ENCODE measurements around the gene SLC5A4. TPM values are rescaled to one million over a fixed set of nuclear protein-coding genes. Genes with fewer than 3 reads are reported as not detected.

The SLC5A4 gene
- total RNA-seq, 2 donors from 2014 or later: not detected

DNA sequence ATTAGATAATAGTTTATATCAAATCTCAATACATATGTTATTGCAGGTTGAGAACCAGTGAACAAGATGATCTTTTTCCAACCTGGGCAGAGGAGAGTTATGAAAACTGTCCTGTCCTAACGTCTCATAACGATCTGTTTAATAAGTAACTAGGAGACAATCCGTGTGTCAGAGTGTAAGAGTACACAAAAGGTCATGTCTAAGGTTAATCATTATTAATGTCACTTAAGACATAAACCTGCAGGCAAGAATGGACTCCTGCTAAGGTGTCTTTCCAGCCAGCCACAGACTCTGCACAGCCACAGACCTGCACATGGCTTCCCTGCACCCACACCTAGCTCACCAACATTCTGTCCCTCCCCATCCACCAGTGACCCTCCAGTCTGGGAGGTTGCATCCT lies 10.1 kb downstream of the SLC5A4 start:
- Mint-ChIP-seq H3K36me3 (no peaks in the 10 kb centered on the region), H3K9me3 (no peaks in the 10 kb centered on the region), H3K27ac (no peak overlapping the region)
- ATAC-seq: no peak
- no peak for DNase-seq (ENCODE audit: low spot score in 2 of 2)

DNA sequence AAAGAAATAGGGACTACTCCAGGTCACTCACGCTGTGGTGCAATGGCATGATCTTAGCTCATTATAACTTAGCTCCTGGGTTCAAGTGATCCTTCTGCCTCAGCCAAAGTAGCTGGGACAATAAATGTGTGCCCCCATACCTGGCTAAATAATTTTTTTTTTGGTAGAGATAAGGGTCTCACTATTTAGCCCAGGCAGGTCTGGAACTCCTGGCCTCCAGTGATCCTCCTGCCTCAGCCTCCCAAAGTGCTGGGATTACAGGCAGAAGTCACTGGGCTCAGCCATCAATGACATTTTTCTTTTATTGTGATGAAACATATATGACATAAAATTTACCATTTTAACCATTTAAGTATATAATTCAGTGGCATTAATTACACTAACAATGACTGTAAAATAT lies 10.6 kb downstream of the SLC5A4 start:
- Mint-ChIP-seq H3K36me3 (no peaks in the 10 kb centered on the region), H3K27ac (no peak overlapping the region), H3K9me3 (no peaks in the 10 kb centered on the region)
- ATAC-seq: no peak
- DNase-seq (ENCODE audit: low spot score in 2 of 2): no peak

DNA sequence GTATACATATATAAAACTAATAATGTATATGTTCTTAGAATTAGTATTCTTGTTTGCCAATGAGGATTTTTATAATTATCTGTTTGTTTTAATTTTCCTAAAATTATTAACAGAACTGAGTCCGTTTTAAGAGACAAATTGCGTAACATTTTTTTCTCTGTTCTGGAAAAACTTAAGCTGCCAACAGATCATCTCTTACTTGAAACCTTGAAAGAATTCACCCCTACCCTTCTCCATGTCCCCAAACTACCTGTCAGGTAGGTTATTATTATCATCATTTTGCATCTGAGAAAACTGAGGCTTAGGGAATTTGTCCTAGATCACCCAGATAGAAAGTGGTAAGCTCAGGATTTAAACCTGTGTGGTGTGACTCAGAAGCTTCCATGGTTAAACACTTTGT lies 14.7 kb downstream of the SLC5A4 start:
- no peak for ATAC-seq

DNA sequence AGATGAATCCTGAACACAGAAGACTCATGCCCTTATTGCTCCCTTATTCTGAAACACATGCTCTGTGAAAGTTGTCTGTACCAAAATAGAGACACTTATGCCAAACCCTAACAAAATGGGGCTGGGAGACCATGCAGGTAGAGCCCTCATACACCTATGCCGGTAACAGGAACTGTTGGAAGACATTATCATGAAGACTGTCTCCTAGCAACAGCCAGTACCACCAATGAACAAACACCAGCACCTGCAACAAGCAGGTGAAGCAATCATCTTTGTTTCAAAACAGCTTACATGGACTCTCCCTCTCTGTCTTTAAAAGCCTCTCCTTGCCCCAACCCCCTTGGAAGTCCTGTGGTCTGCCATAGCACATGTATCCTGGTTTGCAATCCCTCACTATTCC lies 17.2 kb downstream of the SLC5A4 start:
- no peaks in the 10 kb centered on the region for H3K36me3 Mint-ChIP-seq
- DNase-seq (ENCODE audit: low spot score in 2 of 2) (no peak), ATAC-seq (no peak)
- no peaks in the 10 kb centered on the region for H3K9me3 Mint-ChIP-seq
- H3K27ac Mint-ChIP-seq: no peak overlapping the region

More for the DNA sequence above, 14.7 kb downstream of the SLC5A4 start:
- Mint-ChIP-seq H3K9me3 (no peaks in the 10 kb centered on the region), H3K36me3 (no peaks in the 10 kb centered on the region), H3K27ac (no peak overlapping the region)
- DNase-seq (ENCODE audit: low spot score in 2 of 2): no peak

DNA sequence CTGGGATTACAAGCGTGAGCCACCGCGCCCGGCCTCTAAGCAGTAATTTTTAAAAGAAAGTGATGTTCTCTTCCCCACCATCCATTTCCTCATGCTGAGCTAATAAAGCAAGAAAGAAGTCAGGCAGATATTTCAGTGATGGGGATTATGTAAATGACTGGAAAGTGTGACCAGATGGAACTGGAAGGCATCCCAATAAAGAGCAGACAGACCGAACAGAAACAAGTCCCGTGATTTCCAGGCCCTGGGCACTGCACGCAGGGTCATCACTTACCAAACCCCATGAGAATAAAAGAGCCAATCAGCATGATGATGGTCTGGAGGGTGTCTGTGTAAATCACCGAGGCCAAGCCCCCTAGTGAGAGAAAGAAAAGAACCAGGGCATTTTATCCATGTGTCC lies 18.2 kb downstream of the SLC5A4 start:
- no peaks in the 10 kb centered on the region for H3K9me3 Mint-ChIP-seq
- no peaks in the 10 kb centered on the region for H3K36me3 Mint-ChIP-seq
- no peak for ATAC-seq
- no peak overlapping the region for H3K27ac Mint-ChIP-seq
- DNase-seq (ENCODE audit: low spot score in 2 of 2): no peak

DNA sequence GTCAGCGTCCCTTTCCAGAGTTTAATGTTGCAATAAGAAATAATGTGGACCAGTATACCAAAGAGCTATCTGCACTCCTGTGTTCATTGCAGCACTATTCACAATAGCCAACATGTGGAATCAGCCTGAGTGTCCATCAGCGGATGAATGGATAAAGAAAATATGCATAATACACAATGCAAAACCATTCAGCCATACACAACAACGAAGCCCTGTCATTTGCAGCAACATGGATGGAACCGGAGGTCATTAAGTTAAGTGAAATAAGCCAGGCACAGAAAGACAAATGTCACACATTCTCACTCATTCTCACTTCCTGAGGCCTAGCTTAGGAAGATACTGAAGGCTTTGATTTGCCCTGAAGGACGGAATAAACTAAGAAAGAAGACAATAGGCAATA lies 22.1 kb downstream of the SLC5A4 start:
- H3K9me3 Mint-ChIP-seq: no peaks in the 10 kb centered on the region
- DNase-seq (ENCODE audit: low spot score in 2 of 2) (no peak), ATAC-seq (no peak)
- no peak overlapping the region for H3K27ac Mint-ChIP-seq
- no peaks in the 10 kb centered on the region for H3K36me3 Mint-ChIP-seq

DNA sequence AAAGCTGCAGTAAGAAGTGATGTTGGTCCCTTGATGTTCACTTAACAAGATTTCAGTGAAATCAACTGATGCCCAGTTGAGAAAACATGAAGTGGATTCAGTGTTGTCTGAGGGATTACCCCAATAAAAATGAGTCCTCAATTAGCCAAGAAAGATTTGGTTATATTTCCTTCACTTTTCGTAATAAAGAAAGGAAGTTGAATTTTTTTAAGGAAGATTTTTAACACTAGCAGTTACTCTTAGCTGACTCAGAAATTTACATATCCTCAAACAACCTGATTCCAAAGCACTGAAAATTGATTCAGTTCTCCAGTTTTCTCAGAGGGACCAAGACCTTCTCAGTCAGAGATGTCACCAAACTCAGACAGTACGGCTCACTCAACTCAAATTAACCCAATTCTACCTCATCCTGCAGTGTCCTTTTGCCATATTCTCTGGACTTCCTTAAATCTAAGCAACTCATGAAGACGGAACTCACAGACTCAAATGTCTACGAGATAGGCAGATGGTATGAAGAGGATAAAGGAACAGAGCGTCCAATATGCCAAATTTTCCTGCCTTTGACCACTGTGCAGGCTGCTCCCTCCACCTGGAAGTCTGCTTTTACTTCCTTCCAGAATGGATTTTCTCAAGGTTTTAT lies 22.8 kb downstream of the SLC5A4 start:
- ATAC-seq: no peak
- no peak for DNase-seq (ENCODE audit: low spot score in 2 of 2)
- H3K9me3 Mint-ChIP-seq: no peaks in the 10 kb centered on the region
- H3K27ac Mint-ChIP-seq: no peak overlapping the region
- H3K36me3 Mint-ChIP-seq: no peaks in the 10 kb centered on the region

DNA sequence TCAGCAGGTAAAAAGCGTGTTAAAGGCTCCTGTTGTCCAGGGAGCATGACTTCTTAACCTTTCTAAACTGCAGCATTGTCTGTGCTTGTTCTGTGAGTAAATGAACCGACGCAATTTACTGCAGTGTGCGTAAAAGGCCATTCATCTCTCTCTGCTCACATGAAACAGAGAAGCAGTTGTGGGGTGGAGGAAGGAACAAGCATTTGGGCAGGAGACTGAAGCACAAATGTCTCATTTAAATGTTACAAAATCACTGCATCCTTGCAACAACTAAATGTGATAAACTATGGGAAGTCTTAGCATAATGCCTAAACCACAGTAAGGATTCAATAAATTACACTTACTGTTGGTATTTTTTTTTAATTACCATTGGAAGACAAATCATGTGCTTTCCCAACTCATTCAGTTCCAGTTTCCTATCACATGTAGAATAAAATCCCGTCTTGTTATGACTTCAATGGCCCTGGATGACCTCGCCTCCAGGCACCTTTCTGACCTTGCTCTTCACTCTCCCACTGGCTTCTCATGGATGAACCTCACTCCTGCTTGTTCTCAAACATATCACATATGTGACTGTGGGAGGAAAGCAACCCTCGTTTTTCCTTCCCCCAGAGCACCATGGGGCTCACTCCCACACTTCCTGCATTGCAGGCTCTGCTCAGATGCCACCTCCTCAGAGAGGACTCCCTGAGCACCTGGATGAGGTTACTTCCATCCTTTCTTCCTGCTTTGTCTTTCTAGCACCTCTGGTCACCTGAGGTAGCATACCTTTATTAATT lies 28.6 kb downstream of the SLC5A4 start:
- DNase-seq (ENCODE audit: low spot score in 2 of 2) (no peak), ATAC-seq (no peak)
- H3K36me3 Mint-ChIP-seq: no peaks in the 10 kb centered on the region
- no peaks in the 10 kb centered on the region for H3K9me3 Mint-ChIP-seq
- H3K27ac Mint-ChIP-seq: no peak overlapping the region

DNA sequence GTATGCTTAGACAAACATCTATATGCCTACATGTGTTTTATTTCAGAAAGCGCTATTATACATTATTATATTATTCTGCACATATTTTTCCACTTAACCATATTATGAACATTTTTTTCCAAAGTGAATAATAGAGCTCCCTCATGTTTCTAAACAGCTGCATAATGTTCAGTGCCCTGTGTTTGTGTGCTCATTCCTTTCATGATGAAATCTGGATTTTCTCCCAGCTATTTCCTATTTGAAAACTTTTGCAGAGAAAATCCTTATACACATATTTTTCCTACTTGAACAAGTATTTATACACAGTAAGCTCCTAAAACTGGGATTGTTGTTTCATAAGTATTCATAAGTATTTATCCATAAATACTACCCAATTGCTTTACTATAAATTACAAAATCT lies 32.2 kb downstream of the SLC5A4 start:
- DNase-seq (ENCODE audit: low spot score in 2 of 2) (no peak), ATAC-seq (no peak)
- Mint-ChIP-seq H3K27ac (no peak overlapping the region), H3K9me3 (no peaks in the 10 kb centered on the region), H3K36me3 (no peaks in the 10 kb centered on the region)

DNA sequence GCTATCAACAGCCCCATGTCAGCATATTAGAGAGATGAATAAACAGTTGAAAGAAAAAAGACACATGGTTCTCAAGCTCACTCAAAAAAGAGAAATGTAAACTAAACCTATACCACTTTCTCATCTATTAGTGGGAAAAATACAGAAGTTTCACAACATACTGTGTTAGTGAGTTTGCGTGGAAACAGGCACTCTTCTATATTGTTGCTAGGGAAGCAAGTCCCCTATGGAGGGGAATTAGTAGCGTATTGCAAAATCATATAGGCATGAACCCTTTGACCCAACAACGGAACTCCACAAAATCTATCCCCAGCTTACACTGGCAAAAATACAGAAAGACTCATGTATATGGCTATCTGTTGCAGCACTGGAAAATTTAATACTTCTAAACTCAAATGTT lies 36.1 kb downstream of the SLC5A4 start:
- H3K9me3 Mint-ChIP-seq: no peaks in the 10 kb centered on the region
- DNase-seq (ENCODE audit: low spot score in 2 of 2) (no peak), ATAC-seq (no peak)
- no peak overlapping the region for H3K27ac Mint-ChIP-seq
- no peaks in the 10 kb centered on the region for H3K36me3 Mint-ChIP-seq

DNA sequence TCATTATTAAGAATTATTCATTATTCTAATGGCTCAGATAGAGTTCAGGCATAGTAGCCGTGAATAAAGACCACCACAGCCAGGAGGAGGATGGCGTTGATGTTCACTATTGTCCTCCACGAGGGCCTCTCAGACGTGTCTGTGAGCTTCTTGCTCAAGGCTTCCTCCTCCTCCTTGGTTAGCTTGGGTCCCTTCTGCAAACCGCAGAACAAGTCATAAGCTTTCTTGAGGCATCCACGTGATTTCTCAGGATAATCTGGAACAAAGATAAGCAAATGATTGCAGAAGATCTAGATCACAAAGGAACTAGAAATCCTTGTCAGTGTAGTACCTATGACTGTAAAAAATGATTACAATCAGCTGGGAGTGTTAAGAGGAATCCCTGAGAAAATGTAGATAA lies 36.7 kb downstream of the SLC5A4 start:
- DNase-seq (ENCODE audit: low spot score in 2 of 2): no peak
- Mint-ChIP-seq H3K9me3 (no peaks in the 10 kb centered on the region), H3K36me3 (no peaks in the 10 kb centered on the region), H3K27ac (no peak overlapping the region)
- ATAC-seq: no peak

DNA sequence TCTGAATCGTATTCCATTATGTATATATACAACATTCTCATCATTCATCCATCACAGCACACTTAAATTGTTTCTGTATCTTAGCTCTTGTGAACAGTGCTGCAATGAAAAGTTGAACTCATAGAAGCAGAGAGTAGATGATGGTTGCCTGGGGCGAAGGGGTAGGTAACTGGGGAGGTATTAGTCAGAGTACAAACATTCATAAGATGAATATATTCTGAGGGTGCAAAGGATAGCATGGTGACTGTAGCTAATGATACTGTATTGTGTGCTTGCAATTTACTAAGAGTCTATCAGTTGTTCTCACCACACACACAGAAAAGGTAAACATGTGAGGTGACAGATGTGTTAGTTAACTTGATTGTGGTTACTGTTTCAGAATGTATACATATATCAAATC lies 37.7 kb downstream of the SLC5A4 start:
- no peaks in the 10 kb centered on the region for H3K36me3 Mint-ChIP-seq
- no peak overlapping the region for H3K27ac Mint-ChIP-seq
- no peaks in the 10 kb centered on the region for H3K9me3 Mint-ChIP-seq
- no peak for DNase-seq (ENCODE audit: low spot score in 2 of 2)
- no peak for ATAC-seq

DNA sequence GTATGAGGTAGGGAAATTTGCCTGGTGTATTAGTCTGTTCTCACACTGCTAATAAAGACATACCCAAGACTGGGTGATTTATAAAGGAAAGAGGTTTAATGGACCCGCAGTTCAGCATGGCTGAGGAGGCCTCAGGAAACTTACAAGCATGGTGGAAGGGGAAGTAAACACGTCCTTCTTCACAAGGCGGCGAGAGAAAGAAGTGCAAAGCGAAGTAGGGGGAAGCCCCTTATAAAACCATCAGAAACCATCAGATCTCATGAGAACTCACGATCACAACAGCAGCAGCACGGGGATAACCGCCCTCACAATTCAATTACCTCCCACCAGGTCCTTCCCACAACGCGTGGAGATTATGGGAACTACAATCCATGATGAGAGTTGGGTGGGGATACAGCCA lies 38.2 kb downstream of the SLC5A4 start:
- no peak for DNase-seq (ENCODE audit: low spot score in 2 of 2)
- Mint-ChIP-seq H3K36me3 (no peaks in the 10 kb centered on the region), H3K9me3 (no peaks in the 10 kb centered on the region), H3K27ac (no peak overlapping the region)
- ATAC-seq: no peak

DNA sequence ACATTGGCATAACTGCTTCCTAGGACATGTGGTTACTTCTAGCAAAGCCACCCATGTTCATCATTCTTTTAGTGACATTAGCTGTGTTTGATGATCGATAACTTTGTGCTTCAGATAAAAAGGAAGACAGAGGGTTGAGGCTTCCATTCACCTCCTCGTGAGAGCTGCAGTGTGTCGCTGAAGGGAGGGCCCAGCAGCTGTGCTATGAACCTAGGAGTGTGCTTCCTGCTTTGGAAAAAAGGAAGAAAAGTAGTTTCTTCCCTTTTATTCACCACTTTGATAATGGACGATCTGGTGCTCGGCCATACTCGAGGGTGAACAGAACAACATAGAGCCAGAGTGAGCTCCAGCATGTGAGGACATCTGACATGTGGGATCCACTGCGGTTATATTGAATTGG lies 44.1 kb downstream of the SLC5A4 start:
- H3K9me3 Mint-ChIP-seq: no peaks in the 10 kb centered on the region
- no peaks in the 10 kb centered on the region for H3K36me3 Mint-ChIP-seq
- DNase-seq (ENCODE audit: low spot score in 2 of 2) (no peak), ATAC-seq (no peak)
- H3K27ac Mint-ChIP-seq: no peak overlapping the region

DNA sequence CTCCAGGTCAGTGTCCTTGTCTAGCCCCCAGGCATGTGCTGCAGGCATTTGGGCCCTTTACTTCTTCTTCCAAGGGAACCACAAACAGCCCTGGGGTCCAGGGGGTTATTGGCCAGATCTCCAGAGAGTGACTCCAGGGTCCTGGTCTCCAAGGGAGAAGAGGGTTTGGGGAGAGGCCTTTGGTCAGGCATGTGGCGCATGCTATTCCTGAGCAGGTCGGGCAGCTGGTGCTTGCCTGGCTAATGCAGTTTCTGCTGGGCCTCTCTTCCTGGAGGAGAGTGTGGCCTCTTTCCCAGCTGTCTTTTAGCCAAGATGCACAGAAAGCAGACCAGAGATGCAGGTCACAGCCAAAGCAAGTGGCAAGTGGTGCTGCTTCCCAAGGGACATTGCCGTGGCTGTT lies 46.5 kb downstream of the SLC5A4 start:
- no peaks in the 10 kb centered on the region for H3K9me3 Mint-ChIP-seq
- DNase-seq (ENCODE audit: low spot score in 2 of 2): no peak
- H3K27ac Mint-ChIP-seq: no peak overlapping the region
- no peaks in the 10 kb centered on the region for H3K36me3 Mint-ChIP-seq
- no peak for ATAC-seq

DNA sequence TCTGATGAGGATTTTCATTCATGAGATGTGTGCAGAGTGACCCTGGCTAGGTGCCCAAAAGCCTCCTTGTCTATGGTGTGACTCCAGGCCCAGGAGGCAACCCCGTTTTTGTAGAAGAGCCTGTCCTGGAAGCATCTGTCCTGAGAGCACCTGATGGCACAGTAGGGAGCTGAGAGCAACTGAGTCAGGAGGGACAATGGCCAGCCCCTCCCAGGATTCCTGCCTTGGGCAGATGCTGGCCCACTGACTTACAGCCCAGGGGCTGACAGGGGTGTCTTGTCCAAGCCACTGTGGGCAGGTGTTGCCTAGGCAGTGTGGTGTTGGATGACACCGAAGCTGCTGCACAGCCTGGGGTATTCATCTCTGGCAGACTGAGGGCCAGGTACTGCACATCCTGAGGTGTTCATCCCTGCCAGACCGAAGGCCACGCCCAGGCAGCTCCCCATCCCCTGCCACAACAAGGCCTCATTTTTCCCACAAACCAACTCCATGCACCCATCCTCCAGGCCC lies 47.1 kb downstream of the SLC5A4 start:
- Mint-ChIP-seq H3K27ac (no peak overlapping the region), H3K36me3 (no peaks in the 10 kb centered on the region), H3K9me3 (no peaks in the 10 kb centered on the region)
- DNase-seq (ENCODE audit: low spot score in 2 of 2) (no peak), ATAC-seq (no peak)

DNA sequence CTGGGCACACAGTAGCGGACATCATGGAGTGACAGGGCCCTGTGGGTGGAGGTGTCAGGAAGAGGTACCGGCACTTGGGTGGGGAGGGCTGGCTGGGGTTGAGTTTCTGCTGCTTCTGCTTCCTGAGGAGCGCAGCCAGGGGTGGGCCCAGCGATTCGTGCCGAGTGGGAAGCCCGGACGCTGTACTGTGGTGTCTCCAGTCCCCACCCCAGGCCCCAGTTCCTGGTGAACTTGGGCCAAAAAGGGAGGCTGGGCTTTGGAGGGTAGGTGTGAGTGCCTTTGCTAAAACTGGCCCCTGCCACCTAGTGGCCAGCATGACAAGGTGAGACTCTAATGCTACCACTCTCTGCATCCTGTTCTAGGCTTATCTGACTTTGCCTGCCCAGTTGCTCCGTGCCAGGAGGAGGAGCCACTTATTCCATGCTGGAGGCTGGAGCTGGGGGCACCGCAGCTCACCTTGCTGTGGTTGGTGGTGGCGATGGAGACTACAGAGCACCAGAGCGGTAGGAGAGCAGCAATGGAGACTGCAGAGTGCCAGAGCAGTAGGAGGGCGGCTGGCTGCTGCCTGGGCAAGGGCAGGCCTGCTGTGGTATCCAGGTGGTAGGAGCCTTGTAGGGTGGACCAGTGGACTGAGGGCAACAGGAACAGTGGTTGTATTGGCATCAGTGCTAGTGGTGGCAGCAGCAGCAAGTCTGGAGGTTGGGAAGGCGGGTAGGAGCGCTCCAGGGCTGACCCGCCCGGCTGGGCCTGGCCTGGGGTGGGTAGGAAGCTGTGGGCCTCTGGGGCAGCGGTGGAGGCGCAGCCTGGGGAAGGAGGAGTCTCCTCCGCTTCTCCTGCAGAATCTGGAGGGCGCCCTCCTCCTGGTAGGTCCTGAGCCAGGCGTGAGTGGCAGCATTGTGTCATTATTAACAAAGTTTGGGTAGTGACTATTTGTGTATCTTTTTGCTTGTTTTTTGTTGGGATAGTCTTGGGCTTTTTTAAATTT lies 48.1 kb downstream of the SLC5A4 start:
- Mint-ChIP-seq H3K36me3 (no peaks in the 10 kb centered on the region), H3K27ac (peak overlapping the region in 1 of 2 donors; percentile 9)

More for the DNA sequence above, 48.1 kb downstream of the SLC5A4 start:
- H3K9me3 Mint-ChIP-seq: no peaks in the 10 kb centered on the region
- DNase-seq (ENCODE audit: low spot score in 2 of 2) (no peak), ATAC-seq (peak; percentile 35 to 52)

All from activated naive CD4-positive, alpha-beta T cell treated with anti-CD3 and anti-CD28 coated beads, Interleukin-2, amount 50 U/mL, for 72 hours (primary cell).